ENCODE measurements around the gene PPP2R5B.

DNA sequence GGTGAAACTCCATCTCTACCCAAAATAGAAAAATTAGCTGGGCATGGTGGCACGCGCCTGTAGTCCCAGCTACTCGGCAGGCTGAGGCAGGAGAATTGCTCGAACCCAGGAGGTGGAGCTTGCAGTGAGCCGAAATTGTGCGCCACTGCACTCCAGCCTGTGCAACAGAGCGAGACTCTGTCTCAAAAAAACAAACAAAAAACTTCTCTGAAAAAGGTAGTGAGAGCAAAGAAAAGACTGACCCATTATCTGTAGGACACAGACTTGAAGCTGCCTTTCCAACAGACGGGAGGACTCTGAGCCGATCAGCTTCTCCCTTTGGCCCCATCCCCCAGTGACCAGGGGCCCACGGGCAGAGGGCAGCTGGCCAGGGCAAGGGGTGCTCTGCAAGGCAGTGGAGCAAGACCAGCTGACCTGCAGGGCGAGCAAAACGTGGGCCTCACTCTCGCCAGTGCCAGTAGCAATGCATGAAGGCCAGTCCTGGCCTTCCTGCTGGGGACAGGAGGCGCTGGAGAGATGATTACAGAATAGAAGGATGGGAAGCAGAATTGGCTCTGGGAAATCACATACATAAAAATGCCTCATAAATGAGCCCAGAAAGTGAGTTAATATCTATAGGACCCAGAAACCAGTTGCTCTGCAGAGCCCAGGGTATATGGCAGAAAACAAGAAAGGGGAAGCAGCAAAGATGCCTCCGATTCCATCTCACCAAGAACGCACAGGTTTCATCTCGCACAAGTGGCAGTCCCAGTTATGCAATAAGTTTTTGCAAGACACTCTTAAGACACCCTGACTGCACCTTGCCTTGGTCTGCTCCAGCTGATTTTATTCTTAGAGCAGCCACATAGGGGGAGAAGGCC is 48.9 kb upstream of the PPP2R5B start:
- TF ChIP-seq, protein P1, sequence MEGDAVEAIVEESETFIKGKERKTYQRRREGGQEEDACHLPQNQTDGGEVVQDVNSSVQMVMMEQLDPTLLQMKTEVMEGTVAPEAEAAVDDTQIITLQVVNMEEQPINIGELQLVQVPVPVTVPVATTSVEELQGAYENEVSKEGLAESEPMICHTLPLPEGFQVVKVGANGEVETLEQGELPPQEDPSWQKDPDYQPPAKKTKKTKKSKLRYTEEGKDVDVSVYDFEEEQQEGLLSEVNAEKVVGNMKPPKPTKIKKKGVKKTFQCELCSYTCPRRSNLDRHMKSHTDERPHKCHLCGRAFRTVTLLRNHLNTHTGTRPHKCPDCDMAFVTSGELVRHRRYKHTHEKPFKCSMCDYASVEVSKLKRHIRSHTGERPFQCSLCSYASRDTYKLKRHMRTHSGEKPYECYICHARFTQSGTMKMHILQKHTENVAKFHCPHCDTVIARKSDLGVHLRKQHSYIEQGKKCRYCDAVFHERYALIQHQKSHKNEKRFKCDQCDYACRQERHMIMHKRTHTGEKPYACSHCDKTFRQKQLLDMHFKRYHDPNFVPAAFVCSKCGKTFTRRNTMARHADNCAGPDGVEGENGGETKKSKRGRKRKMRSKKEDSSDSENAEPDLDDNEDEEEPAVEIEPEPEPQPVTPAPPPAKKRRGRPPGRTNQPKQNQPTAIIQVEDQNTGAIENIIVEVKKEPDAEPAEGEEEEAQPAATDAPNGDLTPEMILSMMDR (IDR thresholded peaks at IDR 0.05): no peak
- TF ChIP-seq EZH2 (IDR thresholded peaks at IDR 0.05): no peak
